K562 (cell line): ENCODE measurements around the gene MARK2. TPM values are rescaled to one million over a fixed set of nuclear protein-coding genes. Genes with fewer than 3 reads are reported as not detected.
A peak's percentile ranks its signal among the peaks of the same experiment; 100 is the strongest.

Experiments used
- ATF3 ChIP-seq, 2 experiments: fragments of 450-650 bp in 1 of 2; sonication (generic) in 1 of 2; formaldehyde crosslinking in 1 of 2; IDR thresholded peaks in 1 of 2; conservative IDR thresholded peaks in 1 of 2; 2 replicates each; pipeline versions ENCODE4 v1.6.1 to v1.8.1; 2016 to 2023; ENCODE audit warnings: mild to moderate bottlenecking in 2 of 2, moderate library complexity in 2 of 2, inconsistent platforms in 1 of 2, missing genetic modification reagents in 1 of 2
- BDP1 ChIP-seq: IDR thresholded peaks from 3 replicates; pipeline ENCODE4 v1.6.1; 2011; ENCODE audit not compliant: insufficient read length, insufficient read depth
- E2F6 ChIP-seq, 2 experiments: IDR thresholded peaks; 2 replicates each; pipeline ENCODE4 v1.6.1; 2011; ENCODE audit warnings: borderline replicate concordance in 1 of 2, control low read depth in 1 of 2, low read depth in 1 of 2, low read length in 1 of 2, mild to moderate bottlenecking in 1 of 2, mixed read lengths in 1 of 2, moderate library complexity in 1 of 2; ENCODE audit not compliant: insufficient read depth in 1 of 2, insufficient read length in 1 of 2, poor library complexity in 1 of 2, severe bottlenecking in 1 of 2; ENCODE audit errors: extremely low read depth in 1 of 2
- EGR1 ChIP-seq: fragments of 450-650 bp; conservative IDR thresholded peaks from 2 replicates; pipeline ENCODE4 v1.6.1; 2017; ENCODE audit warnings: mild to moderate bottlenecking
- GATAD2A ChIP-seq: fragments of 450-650 bp; IDR thresholded peaks from 2 replicates; pipeline ENCODE4 v1.6.1; 2017
- RREB1 ChIP-seq: fragments of 250-450 bp; sonication (Bioruptor Pico); IDR thresholded peaks from 2 replicates; pipeline ENCODE4 v1.4.0; 2020
- SNIP1 ChIP-seq: fragments of 450-650 bp; IDR thresholded peaks from 2 replicates; pipeline ENCODE4 v1.7.1; 2017; ENCODE audit warnings: low read depth, mild to moderate bottlenecking
- ZNF318 ChIP-seq, 2 experiments: fragments of 450-650 bp; IDR thresholded peaks; 2 replicates each; pipeline ENCODE4 v1.6.1; 2016; ENCODE audit warnings: mild to moderate bottlenecking in 2 of 2, borderline replicate concordance in 1 of 2, low read depth in 1 of 2, moderate library complexity in 1 of 2
- polyA plus RNA-seq, 8 experiments: library from polyadenylated mRNA; depleted of rRNA in 4 of 8; stranded (reverse) in 5 of 8; unstranded in 3 of 8; fragments of >200 nt; fragmentation: Nextera tagmentation in 2 of 8; fragmentation: Illumina TruSeq in 1 of 8; extraction: Ambion mirVana in 2 of 8; extraction: Trizol in 1 of 8; gene quantifications; 2 replicates each; pipeline versions ENCODE4 v1.2.1 to v1.2.3, GENCODE V29; 2011 to 2014; ENCODE audit warnings: inconsistent platforms in 1 of 8, missing spikeins in 1 of 8
- total RNA-seq, 7 experiments: library from RNA; depleted of rRNA in 6 of 7; stranded (reverse); fragments of >200 nt in 6 of 7; fragmentation: Illumina TruSeq in 2 of 7; extraction: Trizol in 2 of 7; gene quantifications; 2 replicates each; pipeline versions ENCODE4 v1.2.1 to v1.2.3, GENCODE V29; 2011 to 2021; ENCODE audit warnings: low replicate concordance in 1 of 7

Gene MARK2
- total and polyA plus RNA-seq, 9 of the 15 experiments (the other 6 are each of a cell fraction or from before 2014, with no cell fraction given) = 0.32 to 43.5 (median 15.1) TPM

DNA sequence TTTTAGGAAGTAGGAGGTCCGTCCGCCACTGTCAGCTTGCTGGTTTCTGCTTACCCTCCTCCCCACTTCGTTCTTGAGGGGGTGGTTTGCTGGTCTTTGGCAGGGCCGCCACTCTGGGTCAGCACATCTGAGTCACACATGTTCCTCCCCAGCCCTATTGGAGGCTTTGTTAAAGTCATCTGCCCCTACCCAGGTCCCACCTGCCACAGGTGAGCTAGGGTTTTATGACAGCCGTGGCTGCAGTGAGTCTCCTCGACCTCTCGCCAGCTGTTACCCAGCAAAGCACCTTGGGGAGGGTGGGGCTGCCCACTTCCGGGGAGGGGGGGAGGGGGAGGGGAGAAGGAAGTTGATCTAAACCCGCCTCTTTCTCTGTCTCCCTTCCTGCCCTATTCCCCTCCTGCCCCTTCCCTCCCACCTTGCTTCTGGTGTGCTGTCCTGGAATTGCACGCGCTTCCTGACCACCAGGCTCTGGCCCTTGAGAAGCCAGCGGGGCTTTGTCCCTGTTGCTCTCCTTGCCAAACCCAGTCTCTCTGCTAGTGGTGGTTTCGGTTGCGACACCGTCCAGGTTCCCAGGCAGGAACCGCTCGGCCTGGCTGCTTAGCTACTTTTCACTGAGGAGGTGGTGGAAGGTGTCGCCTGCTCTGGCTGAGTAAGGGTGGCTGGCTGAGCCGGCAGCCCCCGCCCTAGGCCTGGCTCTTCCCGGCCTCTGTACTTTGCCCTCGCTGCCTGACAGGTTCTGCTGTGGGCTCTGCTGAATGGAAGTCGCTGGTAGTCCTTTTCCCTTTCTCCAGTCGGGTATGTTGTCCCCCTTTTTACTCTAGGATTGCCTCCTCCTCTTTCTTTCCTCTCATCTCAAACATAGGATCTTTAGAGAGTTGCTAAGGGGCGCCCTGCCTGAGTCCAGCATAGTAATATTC lies 49.5 kb downstream of the MARK2 start (continued):
- 0 out of 4 replicates have a peak, but pooled peaks of 1 of the 2 experiments have one; percentile 18 for TF ChIP-seq ZNF318 (IDR thresholded peaks at IDR 0.05; ENCODE audit: borderline replicate concordance in 1 of 2, low read depth in 1 of 2)
- TF ChIP-seq E2F6 (IDR thresholded peaks at IDR 0.05; ENCODE audit: borderline replicate concordance in 1 of 2, extremely low read depth in 1 of 2, insufficient read depth in 1 of 2, insufficient read length in 1 of 2, low read depth in 1 of 2, low read length in 1 of 2, poor library complexity in 1 of 2, severe bottlenecking in 1 of 2) = peak in 1 of 2 experiments; percentile 56
- no peak for TF ChIP-seq GATAD2A
- TF ChIP-seq ATF3 (IDR thresholded peaks at IDR 0.05) = 0 out of 2 replicates have a peak, but pooled peaks have one; percentile 25
- no peak for TF ChIP-seq ATF3 (CRISPR knock-in tag; conservative IDR thresholded peaks at IDR 0.05)
- TF ChIP-seq RREB1 = no peak
- TF ChIP-seq BDP1 = no peak
- no peak for TF ChIP-seq SNIP1
- TF ChIP-seq EGR1 = peak; percentile 66
